Endometrium (tissue), 2 donors: Measurements from ENCODE around the gene ANO7.

Source experiments
- FAIRE-seq: peaks from 2 replicates; lab custom pipeline; 2012; peaks lifted over from hg19 to GRCh38; lab: Jason Lieb, UNC
- donor health status: control.
- donor health status: control.

ANO7 gene

DNA sequence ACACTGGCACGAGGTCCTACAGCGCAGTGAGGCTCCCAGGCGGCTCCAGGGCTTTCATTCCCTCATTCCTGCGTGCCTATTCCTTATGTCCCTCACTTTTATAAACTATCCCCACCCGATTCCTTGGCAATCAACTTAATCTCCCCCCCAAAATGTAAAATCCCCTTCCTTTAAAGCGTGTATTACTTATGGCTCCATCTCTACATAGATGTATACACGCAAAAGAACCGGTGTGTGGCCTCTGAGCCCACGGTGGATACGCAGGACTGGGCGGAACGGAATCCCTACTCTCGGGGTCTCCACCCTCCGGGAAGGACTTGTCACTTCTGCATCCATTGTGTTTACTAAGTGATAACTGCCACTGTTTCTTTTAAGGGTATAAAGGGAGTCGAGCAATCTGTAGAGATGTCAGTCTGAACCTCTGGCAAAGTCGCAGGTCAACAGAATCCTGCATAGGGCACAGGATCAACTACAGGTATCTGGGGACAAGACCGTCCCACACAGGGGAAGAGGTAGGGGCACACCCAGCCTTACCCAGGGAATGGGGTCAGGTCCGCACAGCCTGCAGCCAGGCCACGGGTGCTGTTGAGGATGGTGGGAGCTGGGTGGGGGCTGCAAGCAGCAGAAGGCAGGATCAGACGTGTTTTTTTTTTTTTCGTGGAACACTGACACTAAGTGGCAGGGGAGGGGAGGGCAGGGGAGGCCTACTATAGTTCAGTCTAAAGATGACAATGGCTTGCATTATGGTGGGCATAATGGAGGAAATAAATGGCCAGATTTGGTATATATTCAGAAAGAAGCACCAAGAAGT is 84.9 kb downstream of the ANO7 start:
- FAIRE-seq: no peak

DNA sequence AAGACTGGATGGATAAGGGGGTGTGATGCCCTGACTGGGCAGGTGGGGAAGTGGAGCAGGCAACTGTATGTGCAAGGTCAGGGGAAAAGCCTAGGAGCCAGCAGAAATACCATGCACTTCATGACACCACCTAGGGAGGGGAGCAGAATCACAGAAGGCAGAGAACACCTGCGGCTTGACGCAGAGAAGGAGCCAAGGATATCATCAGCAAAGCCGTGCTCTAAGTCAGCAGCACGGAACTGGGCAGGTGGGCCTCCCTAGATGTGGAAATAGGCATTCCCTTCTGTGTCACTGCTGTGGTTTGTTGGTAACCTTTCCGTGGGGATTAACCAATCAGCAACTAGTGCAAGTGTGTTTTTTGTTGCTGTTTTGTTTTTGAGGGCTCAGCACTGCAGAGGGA is 85.7 kb downstream of the ANO7 start:
- no peak for FAIRE-seq
